ENCODE data around the gene TRIM38.

GRCh38 chr6:26031151-26031594 is 68.6 kb downstream of the TRIM38 start:
- TF ChIP-seq, protein P1, sequence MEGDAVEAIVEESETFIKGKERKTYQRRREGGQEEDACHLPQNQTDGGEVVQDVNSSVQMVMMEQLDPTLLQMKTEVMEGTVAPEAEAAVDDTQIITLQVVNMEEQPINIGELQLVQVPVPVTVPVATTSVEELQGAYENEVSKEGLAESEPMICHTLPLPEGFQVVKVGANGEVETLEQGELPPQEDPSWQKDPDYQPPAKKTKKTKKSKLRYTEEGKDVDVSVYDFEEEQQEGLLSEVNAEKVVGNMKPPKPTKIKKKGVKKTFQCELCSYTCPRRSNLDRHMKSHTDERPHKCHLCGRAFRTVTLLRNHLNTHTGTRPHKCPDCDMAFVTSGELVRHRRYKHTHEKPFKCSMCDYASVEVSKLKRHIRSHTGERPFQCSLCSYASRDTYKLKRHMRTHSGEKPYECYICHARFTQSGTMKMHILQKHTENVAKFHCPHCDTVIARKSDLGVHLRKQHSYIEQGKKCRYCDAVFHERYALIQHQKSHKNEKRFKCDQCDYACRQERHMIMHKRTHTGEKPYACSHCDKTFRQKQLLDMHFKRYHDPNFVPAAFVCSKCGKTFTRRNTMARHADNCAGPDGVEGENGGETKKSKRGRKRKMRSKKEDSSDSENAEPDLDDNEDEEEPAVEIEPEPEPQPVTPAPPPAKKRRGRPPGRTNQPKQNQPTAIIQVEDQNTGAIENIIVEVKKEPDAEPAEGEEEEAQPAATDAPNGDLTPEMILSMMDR (IDR thresholded peaks at IDR 0.05) = no peak
- no peak for TF ChIP-seq POLR2A (IDR thresholded peaks at IDR 0.05)
